HG02571 (cell line): ENCODE measurements around the gene ATXN2.
"Not testable (repeated sequence)": the region's sequence is repeated elsewhere in the genome, so short reads cannot be mapped to it uniquely, and the experiment has no call there.

Source experiments
- ATAC-seq: cut with Tn5 transposase; IDR thresholded peaks from one replicate; pipeline ENCODE4 v1.9.1; 2021; ENCODE audit warnings: mild to moderate bottlenecking, moderate library complexity; ENCODE audit not compliant: unreplicated experiment

The ATXN2 gene

DNA sequence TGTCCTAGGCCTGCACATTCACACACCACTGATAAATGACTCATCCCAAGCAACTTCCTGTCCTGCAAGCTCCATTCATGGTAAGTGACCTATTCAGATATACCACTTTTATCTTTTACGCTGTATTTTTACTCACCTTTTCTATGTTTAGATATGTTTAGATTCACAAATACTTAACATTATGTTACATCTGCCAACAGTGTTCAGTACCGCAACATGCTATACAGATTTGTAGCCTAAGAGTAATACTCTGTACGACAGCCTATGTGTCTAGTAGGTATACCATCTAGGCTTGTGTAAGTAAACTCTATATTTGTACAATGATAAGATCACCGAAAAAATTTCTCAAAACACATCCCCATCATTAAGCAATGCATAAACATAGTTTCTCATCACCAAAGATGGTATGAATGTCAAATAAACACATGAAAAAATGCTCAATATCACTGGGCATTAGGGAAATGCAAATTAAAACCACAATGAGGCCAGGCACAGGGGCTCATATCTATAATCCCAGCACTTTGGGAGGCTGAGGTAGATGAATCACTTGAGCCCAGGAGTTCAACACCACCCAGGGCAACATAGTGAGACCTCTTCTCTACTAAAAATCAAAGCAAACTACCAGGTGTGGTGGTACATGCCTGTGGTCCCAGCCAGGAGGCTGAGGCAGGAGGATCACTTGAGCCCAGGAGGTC, 20.7 kb downstream of the ATXN2 start:
- ATAC-seq, result no peak

DNA sequence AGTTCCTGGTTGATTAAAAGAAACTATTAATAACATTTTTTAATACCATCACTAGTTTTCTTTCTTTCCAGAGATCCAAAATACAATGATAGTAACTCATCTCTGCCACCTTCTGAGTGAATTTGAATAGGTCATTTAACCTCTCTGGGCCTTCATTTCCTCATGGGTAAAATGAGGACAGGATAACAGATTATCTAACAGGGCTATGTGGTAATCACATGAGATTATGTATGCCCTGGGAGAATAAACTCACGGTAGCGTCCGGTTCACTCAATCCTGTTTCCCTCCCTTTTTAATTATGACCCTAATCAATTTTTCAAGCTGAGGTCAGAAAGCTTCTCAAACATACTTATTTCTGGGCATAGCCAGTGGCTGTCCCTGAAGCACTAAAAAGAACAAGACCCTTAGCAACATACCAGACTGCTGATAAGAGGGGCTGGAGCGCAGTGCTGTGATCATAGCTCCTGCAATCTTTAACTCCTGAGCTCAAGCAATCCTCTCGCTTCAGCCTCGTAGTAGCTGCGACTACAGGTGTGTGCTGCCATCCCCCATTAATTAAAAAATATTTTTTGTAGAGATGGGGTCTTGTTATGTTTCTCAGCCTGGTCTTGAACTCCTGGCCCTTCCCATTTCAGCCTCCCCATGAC, 24.2 kb downstream of the ATXN2 start:
- ATAC-seq, result no peak

DNA sequence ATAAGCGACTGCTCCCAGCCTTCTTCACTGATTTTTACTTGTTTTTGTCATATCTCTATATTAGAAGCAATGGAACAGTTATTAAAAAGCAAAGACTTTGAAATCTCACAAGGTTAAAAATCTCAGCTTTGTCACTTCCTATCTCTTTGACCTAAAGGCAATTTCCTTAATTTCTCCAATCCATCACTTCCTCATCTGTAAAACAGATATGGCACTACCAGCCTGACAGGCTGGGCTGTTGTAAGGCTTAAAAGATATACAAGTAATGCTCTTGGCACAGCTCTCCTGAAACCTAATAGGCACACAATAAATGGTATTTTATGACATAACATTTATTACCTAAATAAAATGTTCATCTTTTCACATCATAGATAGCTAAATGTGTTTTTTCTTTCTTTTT, 25.6 kb downstream of the ATXN2 start:
- ATAC-seq, result no peak

DNA sequence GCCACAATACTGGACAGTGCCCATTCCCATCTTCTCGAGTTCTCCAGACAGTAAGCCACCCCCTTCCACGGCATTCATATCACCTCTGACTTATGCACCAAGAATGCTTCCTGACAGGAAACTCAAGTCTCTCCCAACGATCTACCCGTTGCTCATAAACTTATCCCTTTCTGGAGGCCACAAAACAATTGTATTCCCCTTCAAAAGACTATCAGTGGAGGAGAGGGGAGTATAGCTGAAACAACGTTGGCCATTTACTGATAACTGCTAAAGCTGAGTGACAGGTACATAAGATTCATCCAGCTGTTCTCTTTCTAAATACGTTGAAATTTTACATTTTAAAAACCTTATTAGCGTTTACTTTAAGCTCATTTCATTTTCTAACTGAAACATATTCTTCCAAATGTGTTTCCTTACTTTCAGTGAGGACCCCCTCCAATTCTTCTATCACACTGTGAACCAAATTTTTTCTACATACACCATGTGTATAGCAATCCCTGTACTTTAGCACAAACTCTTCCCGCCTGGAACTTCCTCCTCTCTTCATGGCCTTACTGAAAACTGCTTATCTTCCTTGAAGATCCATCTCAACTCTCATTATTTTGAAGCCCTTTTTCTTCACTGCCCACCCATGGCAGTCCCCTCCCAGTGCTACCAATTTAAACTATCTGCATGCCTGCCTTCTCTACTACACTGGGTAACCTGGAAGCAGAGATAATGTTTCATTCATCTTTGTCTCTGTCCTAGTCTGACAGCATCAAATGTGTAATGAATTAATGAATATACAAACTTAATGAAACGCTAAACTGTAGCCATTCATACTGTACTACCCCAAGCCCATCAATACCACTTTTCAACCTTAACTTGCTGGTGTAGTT, 28.8 kb downstream of the ATXN2 start:
- ATAC-seq, result no peak

DNA sequence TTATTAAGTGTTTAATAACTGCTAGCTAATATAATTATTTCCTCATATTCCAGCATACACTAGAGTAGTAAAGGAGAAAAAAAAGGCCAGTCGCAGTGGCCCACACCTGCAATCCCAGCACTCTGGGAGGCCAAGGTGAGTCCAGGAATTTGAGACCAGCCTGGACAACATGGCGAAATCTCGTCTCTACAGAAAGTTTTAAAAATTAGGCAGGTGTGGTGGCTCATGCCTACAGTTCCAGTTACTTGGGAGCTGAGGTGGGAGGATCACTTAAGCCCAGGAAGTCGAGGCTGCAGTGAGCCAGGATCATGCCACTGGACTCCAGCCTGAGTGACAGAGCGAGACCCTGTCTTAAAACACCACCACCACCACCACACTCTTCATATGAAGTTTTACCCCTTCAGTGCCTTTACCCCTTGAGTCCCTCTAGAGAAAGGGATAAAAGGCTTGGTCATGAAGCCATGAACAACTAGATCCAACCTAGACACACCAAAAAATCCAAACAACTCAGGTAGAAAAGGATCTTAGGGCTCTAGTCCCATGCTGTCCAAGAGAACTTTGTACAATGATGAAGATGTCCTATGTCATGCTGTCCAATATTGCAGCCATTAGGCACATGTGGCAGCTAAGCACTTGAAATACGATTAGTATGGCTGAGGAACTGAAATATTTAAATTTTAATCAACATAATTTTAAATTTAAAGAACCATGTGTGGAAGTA, 29.6 kb downstream of the ATXN2 start:
- no peak for ATAC-seq

DNA sequence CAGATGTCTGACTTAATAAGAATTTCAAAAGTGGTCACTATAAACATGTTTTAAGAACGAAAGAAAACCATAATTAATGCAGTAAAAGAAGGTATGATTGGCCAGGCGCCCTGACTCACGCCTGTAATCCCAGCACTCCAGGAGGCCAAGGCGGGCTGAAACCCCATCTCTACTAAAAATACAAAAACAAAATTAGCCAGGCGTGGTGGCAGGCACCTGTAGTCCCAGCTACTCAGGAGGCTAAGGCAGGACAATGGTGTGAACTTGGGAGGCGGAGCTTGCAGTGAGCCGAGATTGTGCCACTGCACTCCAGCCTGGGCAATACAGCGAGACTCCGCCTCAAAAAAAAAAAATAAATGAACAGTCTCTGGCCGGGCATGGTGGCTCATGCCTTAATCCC, 38.3 kb downstream of the ATXN2 start:
- not testable (repeated sequence) for ATAC-seq

DNA sequence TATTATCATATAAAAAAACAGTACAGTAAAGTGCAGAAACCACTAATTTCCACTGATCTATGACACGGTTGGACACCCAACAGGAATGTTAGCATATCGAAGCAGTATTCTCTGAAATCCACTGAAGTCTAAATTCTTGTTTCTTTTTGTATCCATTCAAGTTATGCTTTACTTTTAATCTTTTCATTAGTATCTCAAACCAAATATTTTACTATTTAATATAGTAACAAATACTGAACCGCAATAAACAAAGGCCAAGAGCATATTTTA, 41.1 kb downstream of the ATXN2 start:
- no peak for ATAC-seq

DNA sequence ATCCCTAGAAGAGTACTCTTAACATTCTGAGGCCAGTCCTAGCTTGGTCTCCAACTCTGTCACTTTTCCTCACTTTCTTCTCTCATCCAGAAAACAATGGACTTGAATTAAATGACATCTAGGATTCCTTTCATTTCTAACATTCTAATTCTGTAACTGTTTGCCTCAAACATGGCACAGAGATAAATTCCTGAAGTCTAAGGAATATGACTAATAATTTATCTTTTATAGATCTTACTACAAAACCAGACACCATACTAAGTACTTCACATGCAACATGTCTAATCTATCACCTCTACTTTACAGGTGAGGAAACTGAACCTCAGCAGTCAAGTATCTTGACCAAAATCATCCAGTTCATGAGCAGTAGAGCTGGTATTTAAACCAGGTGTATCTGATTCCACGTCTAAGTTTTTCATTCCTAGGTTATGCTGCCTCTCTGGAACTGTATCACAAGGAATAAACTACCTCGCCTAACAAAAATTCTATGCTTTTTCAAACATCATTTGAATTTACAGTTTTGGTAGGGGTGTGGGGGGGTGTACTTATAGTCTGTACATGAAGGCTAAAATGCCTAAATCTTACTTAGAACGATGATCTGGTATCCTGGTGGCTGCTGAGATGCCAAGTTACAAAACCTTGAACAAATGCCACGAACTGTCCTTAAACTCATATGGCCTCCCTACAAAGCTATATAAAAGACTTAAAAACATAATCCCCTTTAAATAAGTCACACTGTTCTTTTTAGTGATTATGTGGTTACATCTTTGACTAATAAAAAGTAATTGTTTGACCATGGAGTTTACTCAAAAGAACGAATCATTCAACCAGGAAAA, 41.6 kb downstream of the ATXN2 start:
- ATAC-seq, result no peak

DNA sequence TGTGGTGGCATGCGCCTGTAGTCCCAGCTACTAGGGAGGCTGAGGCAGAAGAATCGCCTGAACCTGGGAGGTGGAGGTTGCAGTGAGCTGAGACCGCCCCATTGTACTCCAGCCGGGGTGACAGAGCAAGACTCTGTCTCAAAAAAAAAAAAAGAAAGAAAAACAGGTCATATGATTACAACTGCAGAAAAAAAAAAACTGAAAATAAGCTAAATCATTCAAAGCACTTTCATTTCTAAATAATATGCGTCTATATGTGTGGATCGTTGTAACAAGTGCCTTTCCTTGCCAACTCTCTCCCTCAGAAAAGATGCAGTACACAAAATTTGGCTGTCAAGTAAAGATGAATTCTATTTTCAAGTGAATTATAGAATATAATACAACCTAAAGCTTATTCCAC, 42.4 kb downstream of the ATXN2 start:
- no peak for ATAC-seq

DNA sequence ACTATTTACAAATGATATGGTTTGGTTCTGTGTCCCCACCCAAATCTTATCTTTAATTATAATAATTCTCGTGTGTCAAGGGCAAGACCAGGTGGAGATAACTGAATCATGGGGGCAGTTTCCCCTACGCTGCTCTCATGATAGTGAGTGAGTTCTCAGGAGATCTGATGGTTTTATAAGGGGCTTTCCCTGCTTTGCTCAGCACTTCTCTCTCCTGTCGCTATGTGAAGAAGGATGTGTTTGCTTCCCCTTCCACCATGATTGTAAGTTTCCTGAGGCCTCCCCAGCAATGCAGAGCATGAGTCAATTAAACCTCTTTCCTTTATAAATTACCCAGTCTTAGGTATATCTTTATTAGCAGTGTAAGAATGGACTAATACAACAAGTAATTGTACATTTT, 43.8 kb downstream of the ATXN2 start:
- not testable (repeated sequence) for ATAC-seq

DNA sequence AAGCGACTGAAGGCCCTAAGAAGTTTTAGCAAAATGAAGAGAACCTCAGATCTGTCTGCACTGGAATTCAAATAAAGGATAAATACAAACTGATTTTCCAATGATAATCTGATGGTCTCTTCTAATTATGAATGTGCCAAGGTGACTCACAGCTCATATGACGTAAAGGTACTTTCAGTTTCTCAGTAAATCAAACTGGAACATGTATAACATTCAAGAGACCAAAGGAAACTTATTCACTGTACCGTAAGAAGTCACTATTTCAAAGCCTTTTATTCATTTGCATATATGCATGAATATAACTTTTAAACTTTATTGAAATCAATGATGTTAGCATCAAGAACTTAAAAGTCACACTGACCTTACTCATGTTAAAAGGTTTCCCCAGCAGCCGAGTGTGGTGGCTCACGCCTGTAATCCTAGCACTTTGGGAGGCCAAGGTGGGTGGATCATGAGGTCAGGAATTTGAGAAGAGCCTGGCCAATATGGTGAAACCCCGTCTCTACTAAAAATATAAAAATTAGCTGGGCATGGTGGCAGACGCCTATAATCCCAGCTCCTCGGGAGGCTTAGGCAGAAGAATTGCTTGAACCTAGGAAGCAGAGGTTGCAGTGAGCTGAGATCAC, 52.2 kb downstream of the ATXN2 start:
- no peak for ATAC-seq

DNA sequence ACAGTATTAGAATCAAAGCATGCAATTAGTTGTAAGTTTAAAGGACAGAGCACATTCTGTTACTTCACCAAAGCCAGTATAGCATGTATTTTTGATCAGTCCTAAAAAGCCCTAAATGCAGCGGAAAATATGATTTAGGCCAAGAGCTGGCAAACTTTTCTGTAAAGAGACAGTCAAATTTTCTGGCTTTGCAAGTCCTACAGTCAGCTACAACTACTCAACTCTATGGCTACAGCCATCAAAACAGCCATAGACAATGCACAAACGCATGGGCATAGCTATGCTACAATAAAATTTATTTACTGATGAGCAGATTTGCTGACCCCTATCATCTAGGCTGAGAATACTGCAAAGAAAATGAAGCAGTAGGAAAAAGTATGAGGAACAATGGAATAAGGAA, 52.9 kb downstream of the ATXN2 start:
- no peak for ATAC-seq

DNA sequence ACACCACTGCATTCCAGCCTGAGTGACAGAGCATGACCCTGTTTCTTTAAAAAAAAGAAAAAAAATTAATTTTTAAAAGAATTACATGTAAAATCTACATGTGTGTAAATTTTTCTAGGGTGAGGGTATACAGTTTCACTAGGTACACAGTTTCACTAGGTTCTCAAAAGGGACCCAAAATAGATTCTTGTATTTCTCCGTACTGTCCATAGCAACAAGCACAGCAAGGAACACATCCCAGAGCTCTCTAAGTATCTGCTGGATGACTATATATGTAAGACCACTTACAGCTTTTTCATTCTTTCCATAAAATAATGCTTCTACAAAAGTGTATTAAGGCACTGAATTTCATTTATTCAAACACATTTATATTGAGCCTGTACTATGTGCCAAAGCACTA, 55.1 kb downstream of the ATXN2 start:
- ATAC-seq, result no peak

DNA sequence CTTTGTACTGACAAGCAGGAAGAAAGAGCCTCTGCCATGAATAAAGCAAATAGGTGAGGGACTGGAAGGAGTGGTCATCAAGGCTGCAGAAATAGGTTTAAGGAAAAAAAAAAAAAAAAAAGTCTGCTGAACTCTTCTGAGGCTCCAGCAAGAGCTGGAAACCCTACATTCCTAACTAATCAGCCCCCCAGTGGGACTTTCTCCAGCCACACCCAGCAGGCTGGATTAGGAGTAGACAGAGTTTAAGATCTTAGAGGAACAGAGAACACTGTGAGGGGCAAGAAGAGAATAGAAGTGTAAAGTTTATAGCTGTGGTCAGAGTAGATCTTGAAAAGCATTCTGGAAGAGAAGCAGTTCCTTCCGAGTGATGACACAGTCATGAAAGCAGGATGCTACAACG, 66.4 kb downstream of the ATXN2 start:
- no peak for ATAC-seq

DNA sequence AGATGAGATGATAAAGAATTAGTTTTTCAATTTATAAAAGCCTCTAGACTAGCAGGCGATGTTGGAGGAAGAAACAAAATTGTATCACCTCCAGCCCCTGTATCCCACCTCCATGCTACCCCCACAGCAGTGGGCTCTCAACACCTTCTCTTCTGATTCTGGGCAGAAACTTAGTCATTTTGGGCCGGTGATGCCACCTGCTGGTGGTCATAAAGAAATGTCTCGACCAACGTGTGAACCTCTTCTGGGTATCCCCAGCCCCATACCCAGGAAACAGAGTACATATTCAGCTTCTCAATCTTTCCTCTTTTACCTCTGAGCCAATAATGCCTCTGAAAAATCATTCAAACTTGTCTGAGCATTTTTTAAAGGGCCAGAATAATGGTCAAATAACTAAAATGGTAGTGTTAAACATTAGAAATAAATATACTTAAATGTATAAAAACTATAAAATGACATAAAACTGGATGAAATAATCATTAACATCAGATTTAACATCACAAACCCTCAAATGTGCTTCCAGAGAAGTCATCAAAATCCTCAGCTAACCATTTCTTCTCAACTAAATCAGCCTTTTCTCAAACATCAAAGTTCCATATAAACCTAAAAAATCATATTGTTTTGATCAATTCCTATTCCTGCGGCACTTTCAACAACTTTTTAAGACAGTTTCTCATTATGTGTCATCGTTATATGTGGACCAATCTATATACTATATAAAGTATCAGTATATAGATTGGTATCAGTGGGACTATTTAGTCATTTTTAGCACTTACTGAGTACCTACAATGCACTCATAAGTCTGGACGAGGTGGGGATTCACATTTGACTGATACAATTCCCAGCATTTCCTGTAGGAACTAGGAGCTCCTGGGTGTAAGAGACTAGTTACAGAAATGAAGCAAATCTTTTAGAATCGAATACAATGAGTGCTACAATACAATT, 69.4 kb downstream of the ATXN2 start:
- no peak for ATAC-seq

DNA sequence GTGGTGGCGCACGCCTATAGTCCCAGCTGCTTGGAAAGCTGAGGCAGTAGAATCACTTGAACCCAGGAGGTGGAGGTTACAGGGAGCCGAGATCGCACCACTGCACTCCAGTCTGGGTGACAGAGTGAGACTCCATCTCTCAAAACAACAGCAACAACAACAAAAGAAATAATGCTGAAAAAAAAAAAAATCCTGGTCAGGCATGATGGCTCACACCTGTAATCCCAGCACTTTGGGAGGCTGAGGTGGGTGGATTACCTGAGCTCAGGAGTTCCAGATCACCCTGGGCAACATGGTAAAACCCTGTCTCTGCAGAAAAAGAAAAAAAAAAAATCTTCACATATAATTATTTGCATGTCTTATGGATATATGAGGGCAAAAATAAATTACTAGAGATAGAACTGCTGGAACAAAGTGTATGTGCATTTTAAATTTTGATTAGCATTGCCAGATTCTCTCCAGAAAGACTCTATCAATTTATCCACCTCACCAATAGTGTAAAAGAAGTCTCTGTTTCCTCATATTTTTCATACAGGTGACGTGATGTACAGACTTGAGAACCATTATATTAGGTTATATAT, 75.4 kb downstream of the ATXN2 start:
- ATAC-seq, result no peak

DNA sequence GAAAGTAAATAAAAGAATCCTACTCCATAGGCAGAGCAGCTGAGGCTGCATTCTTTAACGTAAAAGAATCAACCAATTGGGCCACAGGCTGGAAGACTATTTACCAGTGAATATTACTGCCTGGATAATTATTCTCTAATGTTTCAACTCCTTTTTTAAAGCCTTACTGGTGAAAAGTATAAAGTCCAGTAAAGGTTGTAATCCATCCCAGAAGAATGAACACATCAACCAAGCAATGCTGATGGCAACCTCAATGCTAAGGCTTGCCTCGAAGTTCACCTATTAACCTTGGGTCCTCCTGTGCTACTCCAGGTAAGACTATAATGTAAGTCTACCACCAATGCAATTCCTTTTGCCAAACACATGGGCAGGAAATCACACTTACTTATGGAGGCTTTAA, 77.3 kb downstream of the ATXN2 start:
- no peak for ATAC-seq

DNA sequence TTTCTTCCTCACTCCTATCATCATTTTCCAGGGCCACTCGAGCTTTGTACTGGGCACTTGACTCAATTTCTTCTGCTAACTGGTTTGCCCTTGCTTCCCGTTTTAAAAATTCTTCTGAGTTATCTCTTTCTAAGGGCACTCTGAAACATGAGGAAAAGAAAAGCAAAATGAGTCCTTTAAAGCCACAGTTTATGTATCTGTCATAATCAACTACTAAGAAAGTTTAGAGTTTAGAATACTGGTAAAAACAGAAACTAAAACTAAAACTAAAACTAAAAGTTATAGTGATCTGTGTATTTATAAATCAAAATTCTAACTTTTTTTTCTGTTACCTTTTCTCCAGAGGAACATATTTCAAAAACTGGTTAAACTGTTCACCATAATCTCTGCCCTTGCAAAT, 79.2 kb downstream of the ATXN2 start:
- ATAC-seq, result no peak

DNA sequence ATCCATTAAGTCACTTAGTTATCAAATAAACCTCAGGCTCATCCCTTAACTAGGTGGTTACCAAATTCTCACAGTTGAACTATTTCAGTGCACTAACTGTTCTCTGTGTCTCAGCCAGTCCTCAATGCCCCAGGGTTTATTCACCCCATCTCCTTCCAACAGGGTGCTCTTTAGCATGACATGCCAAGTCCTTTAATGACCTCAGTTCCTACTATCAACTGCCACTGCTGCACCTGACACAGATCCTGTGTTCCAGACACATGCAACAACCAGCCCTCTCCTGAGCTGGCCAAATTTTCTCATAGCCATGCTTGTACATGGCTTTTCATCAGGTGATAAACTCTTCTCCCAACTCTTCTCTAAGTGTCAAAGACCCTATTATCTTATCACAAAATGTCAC, 80.0 kb downstream of the ATXN2 start:
- no peak for ATAC-seq
